Transverse colon (tissue), 4 donors: ENCODE results near the gene NUBP1. TPM values are rescaled to one million over a fixed set of nuclear protein-coding genes. Genes with fewer than 3 reads are reported as not detected.

Experiments
- DNase-seq: peaks from one replicate; pipeline ENCODE4 v3.0.0-alpha.2; 2019
- H3K27ac ChIP-seq, 4 donors: fragments of 200-600 bp; sonication (generic); 2 replicates each; pipeline ENCODE4 v1.5.1; 2016 to 2018; ENCODE audit warnings: inconsistent platforms in 4 of 4
- H3K27me3 ChIP-seq: fragments of 200-600 bp; sonication (generic); 2 replicates; pipeline ENCODE4 v1.5.1; 2017; ENCODE audit warnings: inconsistent platforms
- H3K36me3 ChIP-seq, 4 donors: fragments of 200-600 bp; sonication (generic); 2 replicates each; pipeline ENCODE4 v1.5.1; 2017 to 2019; ENCODE audit warnings: inconsistent platforms in 4 of 4
- H3K4me1 ChIP-seq, 4 donors: fragments of 200-600 bp; sonication (generic); 2 replicates each; pipeline ENCODE4 v1.5.1; 2017 to 2020; ENCODE audit warnings: inconsistent platforms in 4 of 4
- H3K4me3 ChIP-seq, 4 donors: fragments of 200-600 bp; sonication (generic); 1 replicate in 1 of 4; 2 replicates in 3 of 4; pipeline versions ENCODE4 v1.5.1 to v1.6.1; 2017 to 2019; ENCODE audit warnings: inconsistent platforms in 4 of 4
- H3K9me3 ChIP-seq, 2 donors: fragments of 200-600 bp; sonication (generic); 2 replicates each; pipeline ENCODE4 v1.5.1; 2017 to 2019; ENCODE audit warnings: inconsistent platforms in 2 of 2
- CTCF ChIP-seq, 5 experiments: fragments of 200-600 bp in 3 of 5; fragments of 450-650 bp in 2 of 5; sonication (generic) in 3 of 5; IDR thresholded peaks; 1 replicate in 2 of 5; 2 replicates in 3 of 5; pipeline ENCODE4 v1.5.1; 2016 to 2017; ENCODE audit warnings: antibody characterized with exemption in 5 of 5, inconsistent platforms in 3 of 5, mild to moderate bottlenecking in 2 of 5, moderate library complexity in 1 of 5
- EP300 ChIP-seq: sonication (generic); formaldehyde crosslinking; IDR thresholded peaks from one replicate; pipeline ENCODE4 v1.6.1; 2017; ENCODE audit warnings: antibody characterized with exemption, low read depth
- POLR2A ChIP-seq: fragments of 450-650 bp; IDR thresholded peaks from one replicate; pipeline ENCODE4 v1.6.1; 2016; ENCODE audit warnings: antibody characterized with exemption, mild to moderate bottlenecking, moderate library complexity
- POLR2AphosphoS5 ChIP-seq, 3 donors: sonication (generic); formaldehyde crosslinking; IDR thresholded peaks; one replicate each; pipeline ENCODE4 v1.6.1; 2016; ENCODE audit warnings: antibody characterized with exemption in 3 of 3
- WGBS, 2 donors: methylation state at CpG; one replicate each; pipeline ENCODE4 v1.1.5; 2018; ENCODE audit warnings: low coverage in 1 of 2; 5-methylcytosine and 5-hydroxymethylcytosine counted together
- in situ Hi-C, 4 donors: fragments of 200-750 bp; cut with MboI; loops; one replicate each; pipeline versions ENCODE4 v1.15.0 to v1.15.1; 2017; ENCODE audit warnings: low sequenced_read_pairs in 3 of 4, low pct_ligation_motif_present in 1 of 4, low pct_unique_long_range_greater_than_20kb in 1 of 4
- intact Hi-C: fragments of 100-400 bp; cut with DNase I; formaldehyde crosslinking; loops from one replicate; pipeline ENCODE4 v1.15.1; 2023; ENCODE audit warnings: low total_unique reads
- total RNA-seq, 4 donors: library from RNA; depleted of rRNA; stranded (reverse); fragments of >200 nt; gene quantifications; one replicate each; pipeline ENCODE4 v1.1.0, GENCODE V29; 2016

NUBP1 gene
- total RNA-seq, 4 donors from 2014 or later: 11.6 to 23.8 (median 22.5) TPM

- Histone ChIP-seq H3K36me3 (no peaks in the 10 kb centered on the region), H3K9me3 (no peaks in the 10 kb centered on the region), H3K27me3 (no peaks in the 10 kb centered on the region), H3K4me3 (no peak overlapping the region), H3K4me1 (no peaks in the 10 kb centered on the region), H3K27ac (no peak overlapping the region)
- in situ Hi-C loops (loop anchor here in 3 of 4 donors (5.0 to 25.0 kb wide), 5 partner anchors 212 to 1592 kb away; no protein-coding TSS in a partner anchor), intact Hi-C loops (loop anchor here (5.0 kb wide), 1 partner anchor 972 kb away; no protein-coding TSS in a partner anchor)
- WGBS, 2 donors: 64 to 83% methylated on average over 7 to 19 of the region's 19 CpGs
- peak; percentile 21 for DNase-seq
- no peak for TF ChIP-seq EP300
These were observed 14.3 kb upstream of the NUBP1 start for GRCh38 chr16:10729104-10730048.

GRCh38 chr16:10731790-10732189, 11.9 kb upstream of the NUBP1 start:
- H3K9me3 ChIP-seq: no peaks in the 10 kb centered on the region
- no peak for TF ChIP-seq POLR2A
- TF ChIP-seq EP300: no peak
- no peak for TF ChIP-seq CTCF (IDR thresholded peaks at IDR 0.05)
- TF ChIP-seq POLR2AphosphoS5 (IDR thresholded peaks at IDR 0.05): no peak
- 74 to 89% methylated on average over 3 to 7 of the region's 7 CpGs for WGBS, 2 donors
- no peaks in the 10 kb centered on the region for H3K27me3 ChIP-seq
- no peak overlapping the region for H3K27ac ChIP-seq
- no peaks in the 10 kb centered on the region for H3K36me3 ChIP-seq
- peaks cover 0 to 3% (median 0%) of the 10 kb centered on the region in 4 donors for H3K4me1 ChIP-seq
- in situ Hi-C loops: loop anchor here in 3 of 4 donors (5.0 to 25.0 kb wide), 5 partner anchors 214 to 1594 kb away; no protein-coding TSS in a partner anchor
- intact Hi-C loops: loop anchor here (5.0 kb wide), 1 partner anchor 974 kb away; no protein-coding TSS in a partner anchor
- H3K4me3 ChIP-seq: no peak overlapping the region
- DNase-seq: no peak

GRCh38 chr16:10737068-10737625, 6.5 kb upstream of the NUBP1 start:
- peak overlapping the region; percentile 47 to 76 (median 66) for H3K27ac ChIP-seq
- DNase-seq: peak; percentile 71
- H3K4me3 ChIP-seq: peak overlapping the region in 3 of 4 donors; percentile 15 to 39 (median 30)
- intact Hi-C loops: loop anchor here (2.0 kb wide), 1 partner anchor 216 kb away; no protein-coding TSS in a partner anchor
- in situ Hi-C loops: loop anchor here (5.0 to 25.0 kb wide), 6 partner anchors 215 to 1600 kb away; no protein-coding TSS in a partner anchor
- no peaks in the 10 kb centered on the region for H3K27me3 ChIP-seq
- H3K9me3 ChIP-seq: no peaks in the 10 kb centered on the region
- WGBS, 2 donors: 28 to 35% methylated on average over 10 to 12 of the region's 12 CpGs
- TF ChIP-seq POLR2A (no peak), CTCF (IDR thresholded peaks at IDR 0.05) (peak; percentile 91 to 99 (median 95)), POLR2AphosphoS5 (IDR thresholded peaks at IDR 0.05) (no peak)
- H3K4me1 ChIP-seq: peaks cover 6 to 21% (median 7%) of the 10 kb centered on the region in 4 donors
- H3K36me3 ChIP-seq: no peaks in the 10 kb centered on the region

GRCh38 chr16:10738231-10739077, 5.2 kb upstream of the NUBP1 start:
- Histone ChIP-seq H3K9me3 (no peaks in the 10 kb centered on the region), H3K27ac (peak overlapping the region; percentile 47 to 76 (median 66)), H3K4me3 (no peak overlapping the region), H3K36me3 (no peaks in the 10 kb centered on the region), H3K27me3 (no peaks in the 10 kb centered on the region), H3K4me1 (peaks cover 6 to 26% (median 12%) of the 10 kb centered on the region in 4 donors)
- TF ChIP-seq CTCF (IDR thresholded peaks at IDR 0.05) (no peak), POLR2AphosphoS5 (IDR thresholded peaks at IDR 0.05) (peak in 1 of 3 donors; percentile 4)
- intact Hi-C loops: no loop called here
- 46 to 56% methylated on average over 11 to 12 of the region's 12 CpGs for WGBS, 2 donors
- in situ Hi-C loops: loop anchor here (5.0 to 25.0 kb wide), 6 partner anchors 216 to 1601 kb away; no protein-coding TSS in a partner anchor
- DNase-seq: peak; percentile 34
